GM10266 (cell line): ENCODE measurements around the gene NDUFAF2.

Source experiments
- DNase-seq: peaks from one replicate; pipeline ENCODE4 v3.0.0; 2012; ENCODE audit errors: extremely low spot score
- TF ChIP-seq, protein P1 (sequence below): IDR thresholded peaks from 2 replicates; pipeline ENCODE4 v1.5.1; 2012; ENCODE audit warnings: mild to moderate bottlenecking, low read depth; ENCODE audit not compliant: control insufficient read depth, insufficient read depth; ENCODE audit errors: missing control alignments

Gene NDUFAF2

DNA sequence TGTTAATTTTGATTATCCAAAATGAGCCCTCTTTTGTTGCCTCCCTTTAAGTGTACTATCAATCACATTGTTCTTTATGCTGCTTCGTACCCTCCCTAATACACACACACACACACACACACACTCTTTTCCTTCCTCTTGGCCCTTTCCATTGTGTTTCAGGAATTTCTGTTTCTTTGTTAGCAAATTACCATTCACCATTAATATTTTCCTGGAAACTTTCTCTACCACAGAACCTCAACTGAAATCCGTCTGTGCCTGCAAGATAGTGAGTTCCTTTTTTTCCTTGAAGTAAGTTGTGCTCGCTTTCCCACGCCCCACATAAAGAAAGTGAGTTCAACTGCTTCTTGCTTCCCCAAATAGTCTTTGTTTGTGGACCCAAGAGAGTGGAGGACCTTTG, 155.4 kb downstream of the NDUFAF2 start:
- TF ChIP-seq, protein P1, sequence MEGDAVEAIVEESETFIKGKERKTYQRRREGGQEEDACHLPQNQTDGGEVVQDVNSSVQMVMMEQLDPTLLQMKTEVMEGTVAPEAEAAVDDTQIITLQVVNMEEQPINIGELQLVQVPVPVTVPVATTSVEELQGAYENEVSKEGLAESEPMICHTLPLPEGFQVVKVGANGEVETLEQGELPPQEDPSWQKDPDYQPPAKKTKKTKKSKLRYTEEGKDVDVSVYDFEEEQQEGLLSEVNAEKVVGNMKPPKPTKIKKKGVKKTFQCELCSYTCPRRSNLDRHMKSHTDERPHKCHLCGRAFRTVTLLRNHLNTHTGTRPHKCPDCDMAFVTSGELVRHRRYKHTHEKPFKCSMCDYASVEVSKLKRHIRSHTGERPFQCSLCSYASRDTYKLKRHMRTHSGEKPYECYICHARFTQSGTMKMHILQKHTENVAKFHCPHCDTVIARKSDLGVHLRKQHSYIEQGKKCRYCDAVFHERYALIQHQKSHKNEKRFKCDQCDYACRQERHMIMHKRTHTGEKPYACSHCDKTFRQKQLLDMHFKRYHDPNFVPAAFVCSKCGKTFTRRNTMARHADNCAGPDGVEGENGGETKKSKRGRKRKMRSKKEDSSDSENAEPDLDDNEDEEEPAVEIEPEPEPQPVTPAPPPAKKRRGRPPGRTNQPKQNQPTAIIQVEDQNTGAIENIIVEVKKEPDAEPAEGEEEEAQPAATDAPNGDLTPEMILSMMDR, result no peak
- DNase-seq, result no peak

- DNase-seq, result no peak
- TF ChIP-seq, protein P1, result no peak
Observed at GRCh38 chr5:61114441-61114840, 169.4 kb downstream of the NDUFAF2 start.

DNA sequence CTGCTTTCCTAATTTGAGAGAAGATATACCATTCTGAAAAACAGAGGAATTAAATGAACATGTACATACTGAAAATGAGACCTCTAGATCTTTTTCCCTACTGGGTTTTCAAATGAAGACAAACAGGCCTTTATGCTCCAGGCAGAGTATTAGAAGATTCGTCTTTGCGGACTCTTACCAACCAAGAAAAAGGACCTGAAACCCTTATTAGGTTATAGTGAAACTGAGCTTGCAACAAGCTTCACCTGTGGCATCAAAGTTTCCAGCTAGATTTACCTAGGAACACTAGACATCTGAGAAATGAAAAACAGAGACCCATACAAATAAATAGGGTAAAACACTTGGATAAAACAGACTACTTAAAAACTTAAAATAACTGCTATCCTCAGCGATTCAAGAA, 171.0 kb downstream of the NDUFAF2 start:
- no peak for DNase-seq
- TF ChIP-seq, protein P1, result no peak

DNA sequence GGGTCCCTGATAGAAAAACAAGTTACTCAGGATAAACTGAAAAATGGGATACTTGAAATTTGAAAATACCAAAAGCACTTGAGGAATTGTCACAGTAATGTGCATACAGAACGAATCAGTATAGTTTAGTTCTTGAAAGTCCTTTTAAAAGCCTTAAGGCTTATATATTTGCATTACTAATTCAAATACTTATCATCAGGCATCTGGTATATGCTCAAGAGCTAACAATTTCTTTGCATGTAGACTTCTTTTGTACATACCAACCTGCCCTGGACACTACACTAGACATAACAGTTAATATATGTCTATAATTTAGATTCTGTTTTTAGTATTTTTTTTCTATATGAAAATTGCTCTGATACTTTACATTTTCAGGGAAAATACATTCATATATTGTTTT, 174.1 kb downstream of the NDUFAF2 start:
- no peak for DNase-seq
- TF ChIP-seq, protein P1, result no peak

DNA sequence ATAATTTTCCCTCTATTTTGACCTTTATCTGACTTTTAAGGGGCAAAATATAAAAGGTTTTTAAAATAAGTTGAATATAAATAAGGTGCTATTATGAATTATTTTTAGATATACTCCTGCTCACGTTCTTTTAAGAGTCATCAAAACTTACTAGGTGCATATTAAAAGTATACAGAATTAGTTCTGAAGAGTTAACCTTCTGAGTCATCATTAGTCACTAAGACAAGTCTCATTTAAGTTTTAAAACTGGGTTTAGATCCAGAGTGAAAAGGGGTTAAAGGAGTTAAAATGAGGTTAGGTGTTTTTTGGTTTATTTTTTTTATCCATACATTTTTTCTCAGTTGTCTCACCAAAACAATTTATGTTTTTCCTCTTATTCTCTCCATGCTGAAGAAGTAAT, 175.5 kb downstream of the NDUFAF2 start:
- no peak for DNase-seq
- TF ChIP-seq, protein P1, result no peak

GRCh38 chr5:61123145-61123544, 178.1 kb downstream of the NDUFAF2 start:
- DNase-seq, result no peak

GRCh38 chr5:61130289-61130688, 185.3 kb downstream of the NDUFAF2 start:
- DNase-seq, result no peak
- TF ChIP-seq, protein P1, result no peak

More at GRCh38 chr5:61123145-61123544, 178.1 kb downstream of the NDUFAF2 start:
- TF ChIP-seq, protein P1, result no peak
